Bone marrow (tissue), 2 donors: ENCODE data around the gene BCAT1.

Experiments
- DNase-seq, 2 donors: peaks; one replicate each; lab custom pipeline; 2025; lab: John Stamatoyannopoulos, UW

Gene BCAT1

GRCh38 chr12:24770334-24770733, 178.6 kb downstream of the BCAT1 start:
- no peak for DNase-seq

GRCh38 chr12:24769682-24770081, 179.2 kb downstream of the BCAT1 start:
- no peak for DNase-seq

GRCh38 chr12:24768415-24768814, 180.5 kb downstream of the BCAT1 start:
- DNase-seq: no peak

- DNase-seq: no peak
Observed at GRCh38 chr12:24767016-24767415, 181.9 kb downstream of the BCAT1 start.

- DNase-seq: no peak
Observed at GRCh38 chr12:24764712-24765111, 184.2 kb downstream of the BCAT1 start.

- DNase-seq: no peak
Observed at GRCh38 chr12:24760606-24761378, 188.1 kb downstream of the BCAT1 start.

GRCh38 chr12:24760162-24760561, 188.7 kb downstream of the BCAT1 start:
- DNase-seq: no peak
